Measurements from ENCODE around the gene BYSL.
"Not testable (repeated sequence)": the region's sequence is repeated elsewhere in the genome, so short reads cannot be mapped to it uniquely, and the experiment has no call there.

BYSL gene

GRCh38 chr6:41937861-41938574, 16.7 kb downstream of the BYSL start:
- Histone ChIP-seq H3K9me3 (ENCODE audit: insufficient read depth, low read depth, low read length) (no peaks in the 10 kb centered on the region), H3K27me3 (ENCODE audit: insufficient read depth, low read length) (peaks cover 13% of the 10 kb centered on the region; the same call in 1 of the 2 replicates), H3K27ac (ENCODE audit: low read length) (no peak overlapping the region), H3K9ac (ENCODE audit: low read depth, low read length) (no peak overlapping the region), H3K4me3 (ENCODE audit: low read length) (no peak overlapping the region; the same call in 1 of the 2 replicates), H3K4me1 (ENCODE audit: insufficient read depth, low read length) (peaks cover 23% of the 10 kb centered on the region), H3K36me3 (ENCODE audit: insufficient read depth, low read depth, low read length) (peaks cover 36% of the 10 kb centered on the region)

GRCh38 chr6:41938590-41939175, 17.4 kb downstream of the BYSL start:
- no peak overlapping the region for H3K27ac ChIP-seq (ENCODE audit: low read length)
- H3K4me1 ChIP-seq (ENCODE audit: insufficient read depth, low read length): peaks cover 23% of the 10 kb centered on the region
- H3K9me3 ChIP-seq (ENCODE audit: insufficient read depth, low read depth, low read length): no peaks in the 10 kb centered on the region
- peaks cover 29% of the 10 kb centered on the region for H3K36me3 ChIP-seq (ENCODE audit: insufficient read depth, low read depth, low read length)
- H3K9ac ChIP-seq (ENCODE audit: low read depth, low read length): peak overlapping the region; percentile 14; the same call in 1 of the 2 replicates
- peak overlapping the region; percentile 28; the same call in 1 of the 2 replicates for H3K4me3 ChIP-seq (ENCODE audit: low read length)
- peaks cover 13% of the 10 kb centered on the region; the same call in 1 of the 2 replicates for H3K27me3 ChIP-seq (ENCODE audit: insufficient read depth, low read length)

- no peaks in the 10 kb centered on the region for H3K9me3 ChIP-seq (ENCODE audit: insufficient read depth, low read depth, low read length)
- H3K27me3 ChIP-seq (ENCODE audit: insufficient read depth, low read length): peaks cover 13% of the 10 kb centered on the region; the same call in 1 of the 2 replicates
- peak overlapping the region; percentile 73; the same call in 1 of the 2 replicates for H3K9ac ChIP-seq (ENCODE audit: low read depth, low read length)
- peaks cover 23% of the 10 kb centered on the region for H3K4me1 ChIP-seq (ENCODE audit: insufficient read depth, low read length)
- no peak overlapping the region for H3K27ac ChIP-seq (ENCODE audit: low read length)
- H3K4me3 ChIP-seq (ENCODE audit: low read length): peak overlapping the region; percentile 85; the same call in 1 of the 2 replicates
- peaks cover 24% of the 10 kb centered on the region for H3K36me3 ChIP-seq (ENCODE audit: insufficient read depth, low read depth, low read length)
Observed at GRCh38 chr6:41939176-41939847, 18.0 kb downstream of the BYSL start.

- Histone ChIP-seq H3K9ac (ENCODE audit: low read depth, low read length) (peak overlapping the region; percentile 73; the same call in 1 of the 2 replicates), H3K9me3 (ENCODE audit: insufficient read depth, low read depth, low read length) (no peaks in the 10 kb centered on the region), H3K27me3 (ENCODE audit: insufficient read depth, low read length) (peaks cover 13% of the 10 kb centered on the region; the same call in 1 of the 2 replicates), H3K4me1 (ENCODE audit: insufficient read depth, low read length) (peaks cover 23% of the 10 kb centered on the region), H3K36me3 (ENCODE audit: insufficient read depth, low read depth, low read length) (peaks cover 16% of the 10 kb centered on the region), H3K27ac (ENCODE audit: low read length) (no peak overlapping the region), H3K4me3 (ENCODE audit: low read length) (peak overlapping the region; percentile 85)
Observed at GRCh38 chr6:41939848-41940758, 18.8 kb downstream of the BYSL start.

- H3K27me3 ChIP-seq (ENCODE audit: insufficient read depth, low read length): peaks cover 13% of the 10 kb centered on the region; the same call in 1 of the 2 replicates
- peaks cover 9% of the 10 kb centered on the region for H3K36me3 ChIP-seq (ENCODE audit: insufficient read depth, low read depth, low read length)
- H3K27ac ChIP-seq (ENCODE audit: low read length): no peak overlapping the region
- H3K9me3 ChIP-seq (ENCODE audit: insufficient read depth, low read depth, low read length): no peaks in the 10 kb centered on the region
- peak overlapping the region; percentile 73; the same call in 1 of the 2 replicates for H3K9ac ChIP-seq (ENCODE audit: low read depth, low read length)
- H3K4me3 ChIP-seq (ENCODE audit: low read length): peak overlapping the region; percentile 85
- H3K4me1 ChIP-seq (ENCODE audit: insufficient read depth, low read length): peaks cover 23% of the 10 kb centered on the region
Observed at GRCh38 chr6:41940759-41941279, 19.5 kb downstream of the BYSL start.

GRCh38 chr6:41941280-41942066, 20.2 kb downstream of the BYSL start, which contains the start of gene CCND3:
CCND3 (minus strand) TSS chr6:41941808; CDS start chr6:41941649, 159 bp downstream.
- peak within 1 kb of the TSS; percentile 85 for H3K4me3 ChIP-seq (ENCODE audit: low read length)
- peaks cover 7% of the 10 kb centered on the region; the same call in 1 of the 2 replicates for H3K36me3 ChIP-seq (ENCODE audit: insufficient read depth, low read depth, low read length)
- H3K9me3 ChIP-seq (ENCODE audit: insufficient read depth, low read depth, low read length): no peaks in the 10 kb centered on the region
- H3K27ac ChIP-seq (ENCODE audit: low read length): no peak within 1 kb of the TSS
- peaks cover 23% of the 10 kb centered on the region for H3K4me1 ChIP-seq (ENCODE audit: insufficient read depth, low read length)
- H3K9ac ChIP-seq (ENCODE audit: low read depth, low read length): peak within 1 kb of the TSS; percentile 73; the same call in 1 of the 2 replicates
- H3K27me3 ChIP-seq (ENCODE audit: insufficient read depth, low read length): peaks cover 13% of the 10 kb centered on the region; the same call in 1 of the 2 replicates

GRCh38 chr6:41942067-41942851, 21.0 kb downstream of the BYSL start:
- no peaks in the 10 kb centered on the region for H3K9me3 ChIP-seq (ENCODE audit: insufficient read depth, low read depth, low read length)
- peaks cover 23% of the 10 kb centered on the region for H3K4me1 ChIP-seq (ENCODE audit: insufficient read depth, low read length)
- H3K27me3 ChIP-seq (ENCODE audit: insufficient read depth, low read length): peaks cover 13% of the 10 kb centered on the region; the same call in 1 of the 2 replicates
- no peaks in the 10 kb centered on the region for H3K36me3 ChIP-seq (ENCODE audit: insufficient read depth, low read depth, low read length)
- peak overlapping the region; percentile 85 for H3K4me3 ChIP-seq (ENCODE audit: low read length)
- peak overlapping the region; percentile 1; the same call in 1 of the 2 replicates for H3K9ac ChIP-seq (ENCODE audit: low read depth, low read length)
- H3K27ac ChIP-seq (ENCODE audit: low read length): no peak overlapping the region

GRCh38 chr6:41942882-41943281, 21.6 kb downstream of the BYSL start:
- not testable (repeated sequence) for H3K27ac ChIP-seq (ENCODE audit: low read length); H3K9me3 ChIP-seq (ENCODE audit: insufficient read depth, low read depth, low read length); H3K9ac ChIP-seq (ENCODE audit: low read depth, low read length); H3K36me3 ChIP-seq (ENCODE audit: insufficient read depth, low read depth, low read length); H3K4me3 ChIP-seq (ENCODE audit: low read length)
- Histone ChIP-seq H3K4me1 (ENCODE audit: insufficient read depth, low read length) (peaks cover 23% of the 10 kb centered on the region), H3K27me3 (ENCODE audit: insufficient read depth, low read length) (peaks cover 13% of the 10 kb centered on the region; the same call in 1 of the 2 replicates)

GRCh38 chr6:41943456-41943855, 22.2 kb downstream of the BYSL start:
- Histone ChIP-seq H3K27ac (ENCODE audit: low read length) (no peak overlapping the region), H3K4me1 (ENCODE audit: insufficient read depth, low read length) (peaks cover 20% of the 10 kb centered on the region), H3K9me3 (ENCODE audit: insufficient read depth, low read depth, low read length) (no peaks in the 10 kb centered on the region), H3K36me3 (ENCODE audit: insufficient read depth, low read depth, low read length) (no peaks in the 10 kb centered on the region), H3K27me3 (ENCODE audit: insufficient read depth, low read length) (peaks cover 13% of the 10 kb centered on the region; the same call in 1 of the 2 replicates), H3K9ac (ENCODE audit: low read depth, low read length) (no peak overlapping the region), H3K4me3 (ENCODE audit: low read length) (no peak overlapping the region)
